Osteocyte (in vitro differentiated cells): ENCODE data around the gene FGF4. TPM values are rescaled to one million over a fixed set of nuclear protein-coding genes. Genes with fewer than 3 reads are reported as not detected.

Experiments used
- DNase-seq: peaks from one replicate; pipeline ENCODE4 v3.0.0; 2021; ENCODE audit warnings: mixed read lengths; ENCODE audit not compliant: unreplicated experiment; ENCODE audit errors: extremely low spot score
- H3K27ac Mint-ChIP-seq: one replicate; pipeline ENCODE4 v1.8.0; 2021; ENCODE audit warnings: mild to moderate bottlenecking, mixed read lengths; ENCODE audit not compliant: unreplicated experiment
- H3K27me3 Mint-ChIP-seq: one replicate; pipeline ENCODE4 v1.8.0; 2021; ENCODE audit warnings: mixed read lengths; ENCODE audit not compliant: unreplicated experiment
- H3K36me3 Mint-ChIP-seq: one replicate; pipeline ENCODE4 v1.8.0; 2021; ENCODE audit warnings: mixed read lengths; ENCODE audit not compliant: unreplicated experiment
- H3K4me1 Mint-ChIP-seq: one replicate; pipeline ENCODE4 v1.8.0; 2021; ENCODE audit warnings: mixed read lengths; ENCODE audit not compliant: unreplicated experiment
- H3K4me3 Mint-ChIP-seq: one replicate; pipeline ENCODE4 v1.8.0; 2021; ENCODE audit warnings: mild to moderate bottlenecking, moderate library complexity, mixed read lengths; ENCODE audit not compliant: unreplicated experiment
- H3K9me3 Mint-ChIP-seq: one replicate; pipeline ENCODE4 v1.8.0; 2021; ENCODE audit warnings: mixed read lengths; ENCODE audit not compliant: unreplicated experiment
- CTCF ChIP-seq: fragments of 200-600 bp; sonication (generic); IDR thresholded peaks from 2 replicates; pipeline ENCODE4 v1.5.0; 2021; ENCODE audit warnings: antibody characterized with exemption, mild to moderate bottlenecking, moderate library complexity
- total RNA-seq: library from RNA; stranded (reverse); gene quantifications from 2 replicates; pipeline ENCODE4 v1.2.1, GENCODE V29; 2021

Gene FGF4
- total RNA-seq, 1 donor from 2014 or later: 0.40 TPM

DNA sequence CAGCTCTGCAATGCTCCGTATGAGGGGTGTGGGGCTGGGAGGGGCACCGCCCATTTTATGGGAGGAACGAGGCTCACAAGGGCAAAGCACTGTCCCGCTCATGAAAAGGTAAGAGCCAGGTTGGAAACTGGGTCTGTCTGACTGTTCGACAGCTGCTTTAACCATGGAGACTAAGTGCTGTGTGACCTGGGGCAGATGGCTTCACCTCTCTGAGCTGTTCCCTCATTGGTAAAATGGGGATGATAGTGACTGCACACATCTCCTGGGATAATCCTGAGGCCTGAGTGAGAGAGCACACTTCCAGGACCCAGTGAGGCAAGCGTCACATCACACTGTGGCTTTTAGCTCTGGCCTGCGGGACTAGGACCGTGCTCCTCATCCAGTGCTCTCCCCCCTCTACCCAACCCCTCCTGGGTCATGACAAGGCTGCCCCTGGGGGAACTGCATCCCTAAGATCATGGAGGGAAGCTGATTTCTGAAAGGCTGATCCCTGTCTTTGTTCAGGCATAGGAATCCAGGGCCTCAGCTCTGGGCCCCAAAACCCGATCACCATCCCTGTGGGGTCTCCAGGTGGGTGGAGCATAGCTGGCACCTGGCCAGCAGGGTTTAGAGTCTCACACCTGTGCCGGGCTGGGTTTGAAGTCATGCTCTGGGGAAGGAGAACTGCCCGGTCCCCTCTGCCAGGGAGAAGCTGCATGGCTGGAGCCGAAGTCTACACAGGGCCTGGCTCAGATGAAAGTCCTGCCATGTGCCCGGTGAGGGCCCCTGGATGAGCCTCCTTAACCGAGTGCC, 22.8 kb upstream of the FGF4 start:
- Mint-ChIP-seq H3K36me3 (no peaks in the 10 kb centered on the region), H3K27me3 (peaks cover 6% of the 10 kb centered on the region), H3K9me3 (no peaks in the 10 kb centered on the region), H3K27ac (no peak overlapping the region), H3K4me1 (no peaks in the 10 kb centered on the region), H3K4me3 (no peak overlapping the region)
- no peak for TF ChIP-seq CTCF
- no peak for DNase-seq

DNA sequence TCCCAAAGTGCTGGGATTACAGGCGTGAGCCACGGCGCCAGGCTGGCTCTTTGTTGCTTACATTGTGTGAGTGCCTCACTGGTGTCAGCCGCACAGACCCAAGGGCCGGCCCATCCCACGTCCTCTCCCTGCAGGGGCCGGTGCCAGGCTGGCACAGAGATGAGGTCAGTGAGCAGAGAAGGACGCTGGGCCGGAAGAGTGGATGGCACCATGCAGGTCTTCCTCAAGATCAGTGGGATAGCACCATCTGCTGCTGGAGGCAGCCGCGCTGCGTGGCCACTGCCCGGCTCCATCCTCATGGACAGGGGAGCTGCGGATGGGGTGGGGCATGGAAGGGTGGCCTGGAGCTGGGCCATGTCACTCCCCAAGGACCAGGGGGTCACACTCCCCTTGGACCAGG, 22.0 kb upstream of the FGF4 start:
- Mint-ChIP-seq H3K4me3 (no peak overlapping the region), H3K27me3 (peaks cover 2% of the 10 kb centered on the region), H3K9me3 (no peaks in the 10 kb centered on the region), H3K27ac (no peak overlapping the region), H3K4me1 (no peaks in the 10 kb centered on the region), H3K36me3 (no peaks in the 10 kb centered on the region)
- peak; percentile 44 for TF ChIP-seq CTCF
- DNase-seq: no peak

- no peak for TF ChIP-seq CTCF
- Mint-ChIP-seq H3K27me3 (peaks cover 2% of the 10 kb centered on the region), H3K9me3 (no peaks in the 10 kb centered on the region), H3K36me3 (no peaks in the 10 kb centered on the region), H3K4me3 (no peak overlapping the region), H3K27ac (no peak overlapping the region), H3K4me1 (peaks cover 6% of the 10 kb centered on the region)
- DNase-seq: no peak
Measured at GRCh38 chr11:69796063-69796462, 20.9 kb upstream of the FGF4 start.

DNA sequence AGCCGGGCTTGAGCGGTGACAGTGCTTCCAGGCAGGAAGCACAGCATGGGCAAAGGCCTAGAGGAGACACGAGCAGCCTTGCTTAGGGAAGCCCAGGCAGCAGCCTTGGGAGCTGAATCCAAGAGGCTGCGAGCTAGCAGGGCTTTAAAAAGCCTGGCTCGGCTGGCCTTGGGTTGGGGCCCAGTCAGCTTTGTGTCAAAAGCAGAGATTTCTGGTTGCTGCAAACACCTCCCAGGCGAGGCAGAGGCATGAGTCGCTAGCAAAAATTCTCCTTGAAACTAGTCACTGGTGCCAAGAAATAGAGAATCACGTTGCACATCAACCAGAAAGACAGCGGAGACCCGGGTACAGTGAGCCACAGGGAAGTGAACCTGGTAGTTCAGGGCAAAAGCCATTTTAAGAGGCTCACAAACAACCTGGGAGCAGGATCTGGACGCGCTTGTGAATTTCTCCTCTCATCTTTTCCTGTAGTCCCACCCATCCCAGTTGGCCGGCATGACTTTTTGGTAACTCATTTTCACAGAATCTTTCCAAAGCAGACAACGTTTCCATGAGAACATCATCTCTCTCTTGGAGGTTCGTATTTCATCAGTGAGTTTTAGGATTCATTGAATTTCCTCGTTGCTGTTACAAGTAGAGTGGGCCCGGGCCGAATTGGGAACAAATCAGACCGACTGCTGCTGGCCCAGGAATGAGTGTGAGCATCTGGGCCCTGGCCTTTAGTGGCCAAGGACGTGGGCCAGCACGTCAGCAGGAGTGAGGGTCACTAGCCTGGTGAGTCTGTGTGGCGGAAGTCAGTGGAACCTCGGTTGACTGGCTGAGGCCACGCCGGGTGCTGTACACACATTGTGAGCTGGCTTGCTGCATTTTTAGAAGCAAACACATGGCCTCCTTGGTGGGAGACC, 16.4 kb upstream of the FGF4 start:
- no peak for DNase-seq
- Mint-ChIP-seq H3K36me3 (no peaks in the 10 kb centered on the region), H3K27me3 (peaks cover 5% of the 10 kb centered on the region), H3K4me1 (peaks cover 8% of the 10 kb centered on the region), H3K27ac (no peak overlapping the region), H3K9me3 (no peaks in the 10 kb centered on the region), H3K4me3 (no peak overlapping the region)
- TF ChIP-seq CTCF: no peak

GRCh38 chr11:69788956-69789355, 13.8 kb upstream of the FGF4 start:
- Mint-ChIP-seq H3K4me1 (peaks cover 8% of the 10 kb centered on the region), H3K9me3 (no peaks in the 10 kb centered on the region), H3K4me3 (no peak overlapping the region), H3K36me3 (no peaks in the 10 kb centered on the region), H3K27me3 (peaks cover 7% of the 10 kb centered on the region), H3K27ac (no peak overlapping the region)
- no peak for TF ChIP-seq CTCF
- DNase-seq: no peak
